ENCODE data around the gene ARHGAP45. TPM values are rescaled to one million over a fixed set of nuclear protein-coding genes. Genes with fewer than 3 reads are reported as not detected.

Gene ARHGAP45
- total RNA-seq, 2 experiments from 2014 or later, result 861 to 878 TPM

DNA sequence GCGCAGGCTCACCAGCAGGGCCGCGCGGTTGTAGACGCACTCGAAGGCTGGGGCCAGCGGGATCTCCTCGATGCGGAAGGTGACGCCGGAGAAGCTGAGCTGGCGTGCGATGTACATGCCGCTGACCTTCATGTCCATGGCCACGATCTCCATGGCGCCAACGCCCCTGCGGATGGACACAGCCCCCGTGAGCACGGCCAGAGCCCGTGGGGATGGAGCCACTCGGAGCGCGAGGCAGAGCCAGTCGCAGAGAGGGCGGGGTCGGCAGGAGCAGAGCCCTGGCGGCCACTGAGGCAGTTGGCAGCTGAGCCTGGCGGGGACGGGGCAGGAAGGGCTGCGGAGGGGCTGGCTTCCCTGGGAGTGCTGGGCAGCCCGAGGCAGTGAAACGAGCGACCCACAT is 52.0 kb downstream of the ARHGAP45 start:
- POLR2A ChIA-PET, result no interaction called here

DNA sequence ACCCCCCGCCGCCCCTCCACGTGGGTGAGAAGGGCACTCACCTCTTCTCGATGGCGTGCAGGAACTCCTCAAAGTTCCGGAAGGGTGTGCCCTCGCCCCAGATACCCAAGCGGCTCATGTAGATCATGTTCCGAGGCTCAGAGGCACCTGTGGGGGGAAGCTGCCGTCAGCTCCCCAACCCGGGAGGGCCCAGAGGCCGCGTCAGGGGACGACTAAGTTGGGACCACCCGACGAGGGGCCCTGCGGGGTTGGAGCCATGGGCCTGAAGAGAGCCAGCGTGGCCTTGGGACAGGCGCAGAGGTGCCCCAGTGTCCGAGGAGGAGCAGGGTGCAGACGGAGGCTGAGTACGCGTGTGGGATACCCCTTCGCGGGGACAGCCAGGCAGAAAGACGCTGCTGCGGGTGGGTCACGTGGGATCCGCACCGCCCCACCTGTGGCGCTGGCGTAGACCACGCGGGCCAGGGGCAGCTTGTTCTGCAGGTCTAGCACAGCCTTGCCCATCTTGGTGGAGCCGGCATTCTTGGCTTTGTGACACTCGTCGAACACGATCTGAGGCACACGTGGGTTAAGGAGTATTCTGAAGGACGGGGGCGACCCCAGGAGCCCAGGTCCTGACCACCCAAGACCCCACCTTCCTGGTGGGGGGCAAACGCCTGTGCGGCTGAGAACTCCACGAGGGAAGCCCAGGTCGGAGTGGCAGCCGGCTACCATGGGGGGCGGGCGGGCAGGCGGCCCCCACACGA is 52.7 kb downstream of the ARHGAP45 start:
- Mint-ChIP-seq H3K4me1 (ENCODE audit: low read depth) (no peaks in the 10 kb centered on the region), H3K27ac (no peak overlapping the region), H3K4me3 (no peak overlapping the region), H3K9me3 (no peaks in the 10 kb centered on the region), H3K27me3 (no peaks in the 10 kb centered on the region), H3K36me3 (ENCODE audit: low read depth) (peaks cover 50% of the 10 kb centered on the region)
- ChIA-PET CTCF (no interaction called here), POLR2A (interaction anchor here (2.0 kb wide), 1 partner anchor 11 kb away, joined by 5 read pairs; no protein-coding TSS in a partner anchor)
- H3K36me3 ChIP-seq (ENCODE audit: insufficient read depth, low read length), result peaks cover 90% of the 10 kb centered on the region
- H3K9me3 ChIP-seq (ENCODE audit: control insufficient read depth in 1 of 2, insufficient read depth in 1 of 2, low read length in 2 of 2), result no peaks in the 10 kb centered on the region
- DNase-seq (no peak), ATAC-seq (ENCODE audit: poor library complexity) (no peak)
- TF ChIP-seq, protein P1, sequence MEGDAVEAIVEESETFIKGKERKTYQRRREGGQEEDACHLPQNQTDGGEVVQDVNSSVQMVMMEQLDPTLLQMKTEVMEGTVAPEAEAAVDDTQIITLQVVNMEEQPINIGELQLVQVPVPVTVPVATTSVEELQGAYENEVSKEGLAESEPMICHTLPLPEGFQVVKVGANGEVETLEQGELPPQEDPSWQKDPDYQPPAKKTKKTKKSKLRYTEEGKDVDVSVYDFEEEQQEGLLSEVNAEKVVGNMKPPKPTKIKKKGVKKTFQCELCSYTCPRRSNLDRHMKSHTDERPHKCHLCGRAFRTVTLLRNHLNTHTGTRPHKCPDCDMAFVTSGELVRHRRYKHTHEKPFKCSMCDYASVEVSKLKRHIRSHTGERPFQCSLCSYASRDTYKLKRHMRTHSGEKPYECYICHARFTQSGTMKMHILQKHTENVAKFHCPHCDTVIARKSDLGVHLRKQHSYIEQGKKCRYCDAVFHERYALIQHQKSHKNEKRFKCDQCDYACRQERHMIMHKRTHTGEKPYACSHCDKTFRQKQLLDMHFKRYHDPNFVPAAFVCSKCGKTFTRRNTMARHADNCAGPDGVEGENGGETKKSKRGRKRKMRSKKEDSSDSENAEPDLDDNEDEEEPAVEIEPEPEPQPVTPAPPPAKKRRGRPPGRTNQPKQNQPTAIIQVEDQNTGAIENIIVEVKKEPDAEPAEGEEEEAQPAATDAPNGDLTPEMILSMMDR (IDR thresholded peaks at IDR 0.05), result no peak
- H3K4me3 ChIP-seq (ENCODE audit: low read length), result no peak overlapping the region
- peaks cover 12% of the 10 kb centered on the region for H3K4me1 ChIP-seq (ENCODE audit: insufficient read depth, low read length)
- H3K27me3 ChIP-seq (ENCODE audit: control insufficient read depth in 1 of 2, insufficient read depth in 2 of 2, low read length in 2 of 2), result no peaks in the 10 kb centered on the region
- no peak overlapping the region for H3K27ac ChIP-seq (ENCODE audit: low read depth in 1 of 2, low read length in 2 of 2)
- intact Hi-C loops (cut with DNase I, micrococcal nuclease), result no loop called here

More for the DNA sequence above, 52.0 kb downstream of the ARHGAP45 start:
- no peaks in the 10 kb centered on the region for H3K27me3 Mint-ChIP-seq
- Histone ChIP-seq H3K4me3 (ENCODE audit: low read length) (no peak overlapping the region), H3K9me3 (ENCODE audit: control insufficient read depth in 1 of 2, insufficient read depth in 1 of 2, low read length in 2 of 2) (no peaks in the 10 kb centered on the region), H3K4me1 (ENCODE audit: insufficient read depth, low read length) (peaks cover 7% of the 10 kb centered on the region), H3K27ac (ENCODE audit: low read depth in 1 of 2, low read length in 2 of 2) (no peak overlapping the region), H3K36me3 (ENCODE audit: insufficient read depth, low read length) (peaks cover 89% of the 10 kb centered on the region), H3K27me3 (ENCODE audit: control insufficient read depth in 1 of 2, insufficient read depth in 2 of 2, low read length in 2 of 2) (no peaks in the 10 kb centered on the region)
- no peaks in the 10 kb centered on the region for H3K4me1 Mint-ChIP-seq (ENCODE audit: low read depth)
- CTCF ChIA-PET, result no interaction called here
- DNase-seq (no peak), ATAC-seq (ENCODE audit: poor library complexity) (no peak)
- H3K36me3 Mint-ChIP-seq (ENCODE audit: low read depth), result peaks cover 49% of the 10 kb centered on the region
- no peaks in the 10 kb centered on the region for H3K9me3 Mint-ChIP-seq
- no peak overlapping the region for H3K27ac Mint-ChIP-seq
- no peak overlapping the region for H3K4me3 Mint-ChIP-seq
- TF ChIP-seq, protein P1 (IDR thresholded peaks at IDR 0.05), result no peak
- intact Hi-C loops (cut with DNase I, micrococcal nuclease), result no loop called here

DNA sequence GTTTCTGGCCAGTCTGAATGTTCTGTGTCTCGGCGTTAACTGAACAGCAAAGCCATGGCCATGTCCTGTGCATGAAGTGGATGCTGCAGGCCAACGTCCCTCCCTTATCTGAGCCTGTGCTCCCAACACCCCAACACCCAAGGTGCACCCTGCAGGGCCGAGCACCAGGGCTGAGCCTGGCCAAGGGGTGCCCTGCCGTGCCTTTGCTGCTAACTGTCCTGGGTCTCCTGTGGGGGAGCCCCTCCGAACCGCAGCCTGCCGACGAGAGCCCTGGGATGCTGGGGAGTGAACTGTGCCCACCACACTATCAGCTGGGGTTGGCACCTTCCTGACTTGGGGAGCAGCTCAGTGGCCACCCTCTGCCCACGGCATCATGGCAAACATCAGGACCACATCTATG is 54.4 kb downstream of the ARHGAP45 start:
- Histone ChIP-seq H3K9me3 (ENCODE audit: control insufficient read depth in 1 of 2, insufficient read depth in 1 of 2, low read length in 2 of 2) (no peaks in the 10 kb centered on the region), H3K36me3 (ENCODE audit: insufficient read depth, low read length) (peaks cover 95% of the 10 kb centered on the region), H3K4me3 (ENCODE audit: low read length) (no peak overlapping the region), H3K27me3 (ENCODE audit: control insufficient read depth in 1 of 2, insufficient read depth in 2 of 2, low read length in 2 of 2) (no peaks in the 10 kb centered on the region), H3K27ac (ENCODE audit: low read depth in 1 of 2, low read length in 2 of 2) (no peak overlapping the region), H3K4me1 (ENCODE audit: insufficient read depth, low read length) (peaks cover 19% of the 10 kb centered on the region)
- no peak overlapping the region for H3K4me3 Mint-ChIP-seq
- peaks cover 61% of the 10 kb centered on the region for H3K36me3 Mint-ChIP-seq (ENCODE audit: low read depth)
- no peaks in the 10 kb centered on the region for H3K9me3 Mint-ChIP-seq
- no peak for ATAC-seq (ENCODE audit: poor library complexity)
- H3K27me3 Mint-ChIP-seq, result no peaks in the 10 kb centered on the region
- intact Hi-C loops (cut with DNase I, micrococcal nuclease), result no loop called here
- no peak for DNase-seq
- TF ChIP-seq, protein P1 (IDR thresholded peaks at IDR 0.05), result no peak
- peak overlapping the region; percentile 30 for H3K27ac Mint-ChIP-seq
- CTCF ChIA-PET, result no interaction called here
- POLR2A ChIA-PET, result interaction anchor here (2.0 kb wide), 1 partner anchor 9 kb away, joined by 5 read pairs; no protein-coding TSS in a partner anchor
- no peaks in the 10 kb centered on the region for H3K4me1 Mint-ChIP-seq (ENCODE audit: low read depth)

Data from CD4-positive, alpha-beta T cell (primary cell).